NCI-H187 treated with DMSO at 0.1 percent for 48 hours (cell line): Measurements from ENCODE around the gene MAT1A.
"Not testable (repeated sequence)": the region's sequence is repeated elsewhere in the genome, so short reads cannot be mapped to it uniquely, and the experiment has no call there.

Source experiments
- DNase-seq: peaks from one replicate; lab custom pipeline; 2025; lab: John Stamatoyannopoulos, UW

MAT1A gene

DNA sequence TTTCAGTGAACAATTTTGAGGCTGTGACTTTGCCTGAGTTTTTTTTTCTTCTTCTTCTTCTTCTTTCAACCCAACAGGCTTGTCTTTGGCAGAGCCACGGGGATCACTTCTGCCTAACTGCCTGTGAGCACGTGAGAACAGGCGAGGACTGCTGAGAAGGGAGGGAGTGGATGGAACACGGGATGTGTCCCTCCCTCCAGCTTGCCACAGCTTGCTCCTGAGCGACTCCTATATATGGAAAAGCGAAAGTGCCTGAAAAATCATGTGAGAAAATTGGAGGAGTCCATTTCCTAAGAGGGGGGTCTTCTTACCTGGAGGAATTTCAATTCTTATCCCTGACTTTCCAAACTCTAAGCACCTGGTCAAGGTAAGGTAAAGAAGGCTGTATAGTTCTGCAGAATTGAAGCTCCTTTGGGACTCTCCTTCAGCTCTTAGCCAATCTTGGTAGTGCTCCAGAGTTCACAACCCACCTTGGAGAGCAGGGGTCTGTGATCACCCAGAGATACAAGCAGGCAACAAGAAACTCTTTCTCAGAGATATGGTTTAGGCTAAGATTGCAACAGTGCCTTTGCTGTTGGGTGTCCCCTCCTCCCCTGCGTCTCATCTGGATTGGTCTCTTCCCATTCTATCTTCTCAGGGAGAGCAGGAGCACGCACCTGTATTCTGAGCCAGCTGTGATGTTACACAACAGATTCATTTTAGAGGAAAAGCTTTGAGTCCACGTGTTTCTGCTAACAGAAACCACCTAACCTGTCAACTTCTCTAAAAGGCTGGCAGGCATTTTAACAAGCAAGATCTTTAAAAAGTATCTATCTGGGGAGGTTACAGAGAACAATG, at the start of gene MAT1A:
TSS of gene MAT1A (minus strand) at position 208 of the 837 bp plus-strand sequence. CDS start 235 bp downstream, outside the sequence.
- peak; percentile 23 for DNase-seq

DNA sequence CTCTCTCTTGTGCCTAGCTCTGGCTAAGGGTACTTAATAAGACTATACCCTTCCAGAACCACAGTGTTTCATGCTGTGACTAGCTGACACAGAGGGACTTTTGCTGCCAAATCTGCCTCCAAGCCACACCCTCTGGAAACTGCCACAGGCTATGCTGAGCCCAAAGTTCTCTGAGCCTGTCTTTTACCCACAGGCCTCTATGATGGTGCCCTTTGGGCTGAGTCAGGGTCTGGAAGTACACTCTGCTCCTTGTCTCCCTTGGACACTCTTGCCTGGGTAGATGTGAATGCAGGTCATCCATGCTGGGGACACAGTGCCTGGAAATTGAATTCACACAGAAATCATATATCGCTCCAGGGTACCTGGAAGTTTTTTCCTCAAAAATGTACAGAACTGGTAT, 44.5 kb upstream of the MAT1A start:
- no peak for DNase-seq

DNA sequence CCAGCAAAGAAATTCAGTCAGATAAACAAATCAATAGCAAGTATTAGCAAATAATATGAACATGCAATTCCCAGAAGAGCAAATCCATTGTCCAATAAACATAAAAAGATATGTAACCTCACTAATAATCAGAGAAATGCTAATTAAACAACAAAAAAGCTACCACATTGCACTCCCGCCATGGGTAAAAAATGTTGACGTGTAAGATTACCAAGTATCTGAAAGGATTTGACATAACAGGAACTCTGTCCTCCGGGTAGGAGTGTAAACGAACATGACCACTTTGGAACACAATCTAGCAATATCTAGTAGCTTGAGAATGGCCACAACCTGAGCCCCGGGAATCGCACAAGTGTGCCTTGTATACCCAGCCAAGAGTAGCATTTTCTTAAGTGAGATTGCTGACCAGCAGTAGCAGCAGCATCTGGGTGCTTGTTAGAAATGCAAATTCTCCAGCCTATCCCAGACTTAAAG, 35.5 kb upstream of the MAT1A start:
- no peak for DNase-seq

DNA sequence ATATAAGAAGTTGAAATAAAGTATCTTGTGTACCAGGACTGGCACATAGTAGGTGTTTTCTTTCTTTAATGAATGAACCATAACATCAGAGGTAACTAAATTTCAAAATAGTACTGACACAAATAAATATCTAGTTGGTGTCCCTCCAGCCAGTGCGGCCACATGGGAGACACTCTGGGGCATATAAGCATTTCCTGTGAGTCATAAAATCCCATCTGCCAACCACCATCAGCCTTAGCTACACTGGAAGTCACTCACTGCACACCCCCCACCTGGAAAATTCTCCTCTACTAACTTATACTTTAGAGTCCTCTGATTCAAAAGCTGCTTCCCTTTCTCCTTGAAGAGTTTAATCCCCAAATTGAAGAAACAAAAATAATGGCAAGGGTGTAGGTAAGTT, 34.6 kb upstream of the MAT1A start:
- DNase-seq, result no peak

DNA sequence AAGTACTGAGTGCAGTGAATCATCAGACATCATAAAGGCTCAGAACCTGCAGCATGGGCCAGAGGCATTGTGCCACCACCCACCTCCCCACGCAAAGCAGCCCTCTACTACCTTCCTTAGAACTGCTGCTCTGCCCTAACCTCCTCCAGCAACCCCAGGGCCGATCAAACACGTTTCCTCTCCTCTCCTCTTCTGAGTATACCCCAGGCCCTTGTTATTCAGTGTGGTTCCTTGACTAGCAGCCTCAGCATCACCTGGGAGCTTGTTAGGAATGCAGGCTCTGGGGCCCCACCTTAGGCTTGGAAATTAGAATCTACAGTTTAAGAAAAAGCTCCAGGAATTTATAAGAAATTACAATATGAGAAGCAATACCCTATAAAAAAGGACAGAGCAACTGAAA, 33.9 kb upstream of the MAT1A start:
- DNase-seq, result no peak

DNA sequence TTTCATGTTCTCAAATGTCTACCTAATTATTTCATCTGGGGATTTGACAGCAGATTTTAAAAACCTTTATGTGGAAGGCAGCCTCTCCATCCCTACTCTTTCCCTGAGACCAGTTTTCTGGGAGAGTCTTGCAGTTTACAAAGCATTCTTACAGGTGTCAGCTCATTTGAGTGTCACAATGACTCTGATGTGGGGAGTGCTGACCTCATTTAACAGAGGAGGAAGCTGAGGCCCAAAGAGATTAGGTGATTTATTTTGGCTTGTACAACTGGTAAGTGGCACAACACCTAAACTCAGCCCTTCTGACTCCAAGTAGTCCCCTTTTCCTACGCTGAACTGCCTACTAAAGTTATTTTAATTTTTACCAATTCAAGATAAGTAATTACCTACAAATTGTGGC, 33.3 kb upstream of the MAT1A start:
- no peak for DNase-seq

DNA sequence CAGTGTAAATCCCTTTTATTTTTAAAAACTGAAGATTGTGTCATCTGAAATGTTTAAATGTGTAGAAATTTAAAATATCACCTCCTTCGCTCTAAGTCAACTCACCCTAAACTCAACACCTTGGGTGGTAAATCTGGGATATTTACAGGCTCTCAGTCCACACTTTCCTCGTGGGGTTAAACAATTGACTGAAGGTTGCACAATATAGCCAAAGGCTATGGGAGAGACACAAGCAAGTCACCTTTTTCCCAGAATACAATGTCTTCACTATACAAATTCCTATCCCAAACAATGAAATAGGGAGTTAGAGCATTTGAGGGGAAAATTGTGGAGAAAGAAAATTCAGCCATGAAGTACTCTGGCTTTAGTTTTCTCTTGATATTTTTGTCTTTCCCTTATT, 32.7 kb upstream of the MAT1A start:
- no peak for DNase-seq

DNA sequence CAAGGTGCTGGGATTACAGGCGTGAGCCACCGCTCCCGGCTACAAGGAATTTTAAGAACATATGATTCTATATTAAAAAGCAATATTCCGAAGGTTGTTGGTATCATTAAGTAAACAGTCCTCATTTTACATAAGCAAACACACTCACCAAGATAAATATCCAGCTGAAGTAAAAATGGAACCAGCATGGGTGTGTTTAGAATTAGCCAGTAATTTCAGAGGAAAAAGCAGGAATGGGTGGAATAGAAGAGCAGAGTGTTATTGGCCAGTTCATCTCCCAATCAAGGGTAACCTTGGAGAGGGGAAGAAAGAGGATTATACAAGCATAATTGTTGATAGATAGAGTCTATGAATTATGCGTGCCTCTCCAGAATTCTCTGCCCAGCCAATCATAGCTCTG, 31.7 kb upstream of the MAT1A start:
- no peak for DNase-seq

DNA sequence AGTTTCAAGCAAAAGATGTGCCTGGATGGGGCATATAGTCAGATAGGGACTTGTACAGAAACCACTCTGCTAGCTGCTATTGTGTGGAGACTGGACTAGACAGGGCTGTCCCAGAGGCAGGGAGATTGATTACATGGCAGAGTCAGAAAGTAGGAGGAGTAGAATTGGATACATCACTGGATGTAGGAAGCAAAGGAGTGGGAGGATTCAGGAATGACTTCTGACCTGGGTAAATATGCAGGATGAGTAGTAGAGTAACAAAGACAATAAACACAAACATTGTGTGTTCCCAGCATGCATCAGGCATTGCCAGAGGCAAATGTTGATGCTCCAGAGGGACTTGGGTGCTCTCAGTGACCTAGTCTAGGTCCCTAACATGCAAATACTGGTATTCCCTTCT, 30.9 kb upstream of the MAT1A start:
- DNase-seq, result no peak

DNA sequence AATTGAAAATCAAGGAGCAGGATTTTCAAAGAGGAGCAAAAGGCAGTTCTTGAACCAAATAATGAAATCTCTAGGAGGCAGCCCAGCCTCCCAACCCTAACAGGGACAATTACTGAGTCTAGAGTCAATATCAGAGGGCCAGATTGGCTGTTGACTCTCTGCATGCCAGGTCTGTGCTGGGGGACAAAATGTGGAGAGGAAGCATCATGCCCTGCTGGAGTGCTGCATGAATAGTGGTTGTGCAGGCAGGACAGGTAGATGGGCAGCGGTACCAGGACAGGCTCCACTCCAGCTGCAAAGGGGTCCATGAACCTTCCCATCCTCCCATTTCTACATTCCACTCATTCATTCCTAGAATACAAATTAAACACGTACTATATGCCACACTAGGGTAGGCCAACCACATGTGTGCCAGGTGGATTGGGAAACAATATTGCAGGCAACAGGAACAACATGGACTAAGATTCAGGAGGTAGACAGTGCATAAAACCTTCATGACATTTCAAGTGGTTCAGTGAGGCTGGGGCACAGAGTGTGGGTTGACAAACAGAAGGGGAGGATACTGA, 30.4 kb upstream of the MAT1A start:
- DNase-seq, result no peak

DNA sequence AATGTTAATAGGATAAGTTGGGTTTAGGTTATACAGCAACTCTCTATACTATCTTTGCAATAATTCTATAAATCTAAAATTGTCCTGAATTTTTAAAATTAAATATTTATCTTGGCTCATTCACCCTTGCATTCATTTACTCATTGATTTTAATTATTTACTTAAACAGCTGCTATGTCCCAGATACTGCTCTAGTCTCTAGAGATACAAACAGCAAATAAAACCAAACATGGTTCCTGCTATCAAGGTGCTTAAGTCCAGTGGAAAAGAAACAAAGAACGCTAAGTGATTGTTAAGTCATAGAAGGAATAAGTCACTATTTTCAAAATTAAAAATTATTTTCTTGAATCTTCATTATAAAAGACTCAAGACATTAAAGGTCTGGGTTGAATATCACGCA, 29.9 kb upstream of the MAT1A start:
- no peak for DNase-seq

DNA sequence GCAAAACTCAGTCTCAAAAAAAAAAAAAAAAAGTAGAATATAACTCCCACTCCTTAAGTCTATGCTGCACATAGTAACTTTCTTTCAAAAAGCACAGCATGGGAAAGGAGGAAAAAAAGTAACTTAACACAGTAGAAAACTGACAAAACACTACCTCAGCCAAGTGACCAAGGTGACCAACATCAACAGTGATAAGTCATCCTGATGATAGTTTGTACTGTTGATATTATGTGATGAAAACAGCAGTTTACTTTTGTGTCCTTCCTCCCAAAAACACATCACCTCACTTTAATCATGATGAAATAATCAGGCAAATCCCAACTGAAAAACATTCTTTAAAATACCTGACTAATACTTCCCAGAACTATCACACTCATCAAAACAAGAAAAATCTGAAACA, 29.3 kb upstream of the MAT1A start:
- no peak for DNase-seq

DNA sequence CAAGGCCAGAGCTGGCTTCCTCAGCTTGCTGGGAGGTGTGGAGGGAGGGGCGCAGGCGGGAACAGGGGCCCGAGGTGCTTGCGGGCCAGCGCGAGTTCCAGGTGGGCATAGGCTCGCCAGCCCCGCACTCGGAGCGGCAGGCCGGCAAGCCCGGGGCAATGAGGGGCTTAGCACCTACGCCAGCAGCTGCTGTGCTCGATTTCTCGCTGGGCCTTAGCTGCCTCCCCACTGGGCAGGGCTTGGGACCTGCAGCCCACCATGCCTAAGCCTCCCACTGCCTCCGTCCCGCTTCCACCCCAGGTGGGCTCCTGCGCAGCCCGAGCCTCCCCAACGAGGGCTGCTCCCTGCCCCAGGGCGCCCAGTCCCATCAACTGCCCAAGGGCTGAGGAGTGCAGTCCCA, 25.9 kb upstream of the MAT1A start:
- DNase-seq, result no peak

DNA sequence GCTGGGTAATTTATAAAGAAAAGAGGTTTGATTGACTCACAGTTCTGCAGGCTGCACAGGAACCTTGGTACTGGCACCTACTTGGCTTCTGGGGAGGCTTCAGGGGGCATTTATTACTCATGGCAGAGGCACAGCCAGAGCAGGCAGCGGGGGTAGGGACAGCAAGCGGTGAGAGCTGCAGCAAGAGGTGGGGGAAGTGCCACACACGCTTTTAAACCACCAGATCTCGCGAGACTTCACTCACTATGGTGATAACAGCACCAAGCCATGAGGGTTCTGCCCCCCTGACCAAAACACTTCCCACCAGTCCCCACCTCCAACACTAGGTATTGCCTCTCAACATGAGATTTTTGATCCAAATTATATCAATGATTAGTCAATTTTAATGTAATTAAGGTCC, 24.1 kb upstream of the MAT1A start:
- DNase-seq, result no peak

DNA sequence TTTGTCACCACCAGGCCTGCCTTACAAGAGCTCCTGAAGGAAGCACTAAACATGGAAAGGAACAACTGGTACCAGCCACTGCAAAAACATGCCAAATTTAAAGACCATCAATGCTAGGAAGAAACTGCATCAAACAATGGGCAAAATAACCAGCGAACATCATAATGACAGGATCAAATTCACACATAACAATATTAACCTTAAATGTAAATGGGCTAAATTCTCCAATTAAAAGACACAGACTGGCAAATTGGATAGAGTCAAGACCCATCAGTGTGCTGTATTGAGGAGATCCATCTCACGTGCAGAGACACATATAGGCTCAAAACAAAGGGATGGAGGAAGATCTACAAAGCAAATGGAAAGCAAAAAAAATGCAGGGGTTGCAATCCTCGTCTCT, 16.5 kb upstream of the MAT1A start:
- DNase-seq, result not testable (repeated sequence)

DNA sequence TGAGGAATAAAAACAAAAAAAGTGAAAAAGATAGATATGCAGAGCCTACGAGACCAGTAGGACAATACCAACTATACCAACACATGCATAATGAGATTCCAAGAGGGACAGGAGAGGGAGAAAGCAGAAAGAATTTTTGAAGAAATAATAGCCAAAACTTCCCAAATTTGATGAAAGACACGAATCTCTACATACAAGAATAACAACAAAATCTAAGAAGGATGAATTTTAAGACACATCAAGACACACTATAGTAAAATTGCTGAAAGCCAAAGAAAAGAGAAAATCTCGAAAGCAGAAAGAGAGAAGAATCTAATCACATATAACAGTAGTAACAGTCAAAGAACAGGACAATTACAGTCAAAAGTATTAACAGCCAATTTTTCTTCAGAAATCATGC, 7.5 kb upstream of the MAT1A start:
- no peak for DNase-seq

DNA sequence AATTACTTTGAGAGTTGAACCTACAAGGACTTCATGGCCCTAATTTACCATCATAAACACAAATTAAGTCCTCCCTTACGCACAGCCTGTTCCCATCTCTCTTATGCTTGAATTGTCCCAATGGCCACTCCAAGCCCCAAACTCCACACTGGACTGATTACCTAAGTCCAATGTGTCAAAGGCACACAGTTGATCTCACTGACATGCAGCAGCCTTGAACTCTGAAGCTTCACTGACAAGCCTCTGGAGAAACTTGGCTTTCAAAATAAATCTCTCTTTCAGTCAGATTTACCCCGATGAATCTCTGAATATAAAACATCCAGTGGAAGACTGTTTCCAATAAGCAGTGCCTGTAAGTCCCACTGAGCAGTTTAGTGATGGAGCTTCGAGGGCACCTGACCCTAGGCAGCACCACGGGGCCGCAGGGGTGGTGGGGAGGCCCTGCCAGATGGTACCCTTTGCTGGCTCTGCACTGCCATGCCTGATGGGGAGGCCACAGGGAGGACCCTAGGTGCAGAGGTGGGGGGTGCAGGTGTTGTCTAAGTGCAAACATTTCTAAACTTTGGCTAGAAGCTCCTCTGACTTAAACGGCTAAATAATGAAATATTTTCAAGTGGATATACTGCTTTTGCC, 3.3 kb upstream of the MAT1A start:
- DNase-seq, result no peak

DNA sequence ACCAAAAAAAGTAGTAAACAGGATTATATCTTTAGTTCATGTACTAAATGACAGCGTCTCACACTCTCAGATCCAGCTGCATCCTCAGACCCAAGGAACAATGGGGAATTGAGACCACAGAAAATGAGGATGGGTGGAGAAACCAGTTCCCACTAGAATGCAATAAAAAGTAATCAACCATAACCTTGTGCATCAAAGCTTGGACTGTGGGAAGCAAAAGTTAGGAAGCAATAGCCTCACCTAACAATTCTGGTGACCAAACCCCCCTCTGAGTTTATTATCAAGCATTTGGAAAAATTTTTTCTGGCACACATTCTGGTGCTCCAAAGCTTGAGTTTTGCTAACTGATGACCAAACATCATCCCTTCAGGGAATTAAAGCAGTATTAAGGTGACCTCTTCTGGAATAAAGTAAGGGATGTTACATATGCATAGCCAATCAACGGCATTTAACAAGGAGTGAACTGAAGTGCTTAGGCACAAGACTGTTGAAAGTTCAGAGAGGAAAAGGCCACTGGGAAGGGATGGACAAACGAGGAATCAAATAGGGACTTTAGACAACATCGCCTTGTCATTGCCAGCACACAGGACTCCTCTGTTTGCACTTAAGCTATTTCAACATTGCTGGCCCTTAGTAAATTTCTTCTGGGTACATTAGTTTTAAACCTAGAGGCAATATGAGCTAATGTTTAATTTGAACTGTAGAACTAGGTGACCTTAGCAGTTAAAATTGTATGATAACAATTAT, 1.2 kb upstream of the MAT1A start:
- DNase-seq, result no peak

DNA sequence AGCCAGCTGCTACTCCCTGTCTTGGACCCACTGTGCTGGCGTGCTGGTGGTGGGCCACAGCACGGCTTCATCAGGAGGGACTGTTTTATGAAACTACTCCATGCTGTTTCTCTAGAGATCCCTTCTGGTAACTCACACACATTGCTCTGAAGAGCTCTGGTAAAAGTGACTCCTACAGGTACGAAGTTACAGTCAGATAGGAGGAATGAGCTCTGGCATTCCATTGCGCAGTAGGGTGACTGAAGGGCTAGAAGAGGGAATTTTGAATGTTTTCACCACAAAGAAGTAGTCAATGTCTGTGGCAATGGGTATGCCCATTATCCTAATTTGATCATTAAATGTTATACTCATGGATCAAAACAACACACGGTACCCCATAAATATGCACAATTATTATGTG, 609 bp downstream of the MAT1A start:
- no peak for DNase-seq

DNA sequence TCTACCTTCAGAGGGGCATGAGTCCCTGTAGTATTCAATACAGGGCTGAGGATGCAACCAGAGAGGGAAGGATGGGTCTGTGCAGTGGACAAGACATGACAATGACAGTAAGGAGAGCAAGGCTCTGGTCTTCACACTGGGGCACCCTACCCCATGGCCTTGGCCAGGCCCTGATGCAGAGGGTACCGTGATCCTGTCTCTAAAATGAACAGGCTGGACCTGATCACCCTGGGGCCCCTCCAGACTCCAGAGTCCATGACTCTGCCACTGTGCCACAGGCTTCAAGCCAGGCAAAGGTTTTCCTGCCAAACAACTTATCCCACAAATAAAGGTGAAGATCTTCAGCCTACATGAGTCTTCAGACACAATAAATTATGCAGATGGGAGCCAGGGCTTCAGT, 4.9 kb downstream of the MAT1A start:
- DNase-seq, result no peak

DNA sequence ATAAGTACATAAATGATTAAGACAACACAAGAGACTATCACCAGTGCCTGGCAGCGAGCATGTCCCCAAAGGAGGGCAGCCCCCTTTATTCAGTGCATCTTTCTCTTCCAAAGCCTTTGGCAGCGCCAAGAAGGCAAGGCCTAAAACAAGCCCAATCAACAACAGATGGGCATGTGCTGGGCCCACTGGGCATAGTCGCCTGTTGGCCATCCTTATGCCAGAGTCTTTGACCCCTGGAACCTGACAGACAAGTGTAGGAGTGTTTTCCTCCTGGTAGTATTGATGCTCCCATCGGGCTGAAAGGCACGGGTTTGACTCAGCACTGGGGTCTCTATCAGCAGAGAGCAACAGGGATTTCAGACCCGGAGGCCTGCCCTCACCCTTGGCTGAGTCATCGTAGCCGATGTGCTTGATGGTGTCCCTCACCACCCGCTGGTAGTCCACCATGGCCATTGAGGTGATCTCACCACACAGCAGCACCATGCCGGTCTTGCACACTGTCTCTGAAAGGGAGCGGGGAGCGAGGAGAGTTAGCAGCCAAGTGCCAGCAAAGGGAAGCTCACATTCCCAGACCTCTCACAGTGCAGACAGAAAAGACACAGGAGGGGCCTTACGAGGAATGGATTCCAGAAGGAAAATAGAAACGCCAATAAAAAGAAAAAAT, 5.8 kb downstream of the MAT1A start:
- DNase-seq, result no peak

DNA sequence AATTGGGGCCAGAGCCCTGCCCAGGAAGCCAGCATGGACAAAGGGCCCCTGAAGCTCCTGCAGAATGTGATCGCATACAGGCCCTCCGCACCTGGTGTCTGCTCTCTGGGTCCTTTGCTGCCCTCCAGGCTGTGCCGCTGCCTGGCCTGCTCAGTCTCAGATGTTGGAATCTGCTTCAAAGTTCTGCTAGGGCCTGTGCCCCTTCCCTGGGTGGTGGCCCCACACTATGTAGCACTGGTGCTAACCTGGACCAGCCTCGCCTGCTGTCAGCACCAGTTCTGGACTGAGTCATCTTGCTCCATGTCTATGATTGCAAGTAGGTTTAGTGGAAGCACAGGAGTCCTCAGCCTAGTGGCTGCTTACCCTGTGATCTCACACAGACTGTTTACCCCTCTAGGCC, 6.3 kb downstream of the MAT1A start:
- no peak for DNase-seq
